Panc1 (cell line): ENCODE data around the gene TOP2A. TPM values are rescaled to one million over a fixed set of nuclear protein-coding genes. Genes with fewer than 3 reads are reported as not detected.
A peak's percentile ranks its signal among the peaks of the same experiment; 100 is the strongest.

Source experiments
- ATAC-seq: fragments of 200-7000 bp; cut with Tn5 transposase; 2 replicates; pipeline ENCODE4 v1.9.1; 2020; ENCODE audit warnings: mild to moderate bottlenecking, moderate library complexity
- BruUV-seq: library from RNA; stranded (reverse); fragments of 400-500 nt; replicated peaks from 2 replicates; lab custom pipeline; 2021; lab: Mats Ljungman, UMichigan
- CTCF ChIA-PET: fragments of 300-600 bp; sonication (Branson Sonifier 250); formaldehyde crosslinking; loops from one replicate; lab custom pipeline; 2022; ENCODE audit warnings: antibody characterized with exemption; lab: Charles Lee
- POLR2A ChIA-PET: fragments of 300-600 bp; sonication (Branson Sonifier 250); formaldehyde crosslinking; loops from one replicate; lab custom pipeline; 2022; ENCODE audit warnings: antibody characterized with exemption; lab: Charles Lee
- DNase-seq: peaks from one replicate; pipeline ENCODE4 v3.0.0-alpha.2; 2010; ENCODE audit warnings: low read depth, low spot score
- H3K27ac ChIP-seq: 2 replicates; pipeline ENCODE4 v1.5.1; 2011; ENCODE audit warnings: mild to moderate bottlenecking, low read length, inconsistent platforms
- H3K27me3 ChIP-seq: fragments of 200-500 bp; sonication (Bioruptor generic); 2 replicates; pipeline ENCODE4 v1.6.0; 2014; ENCODE audit warnings: low read length, inconsistent platforms; ENCODE audit not compliant: control insufficient read depth, insufficient read depth
- H3K36me3 ChIP-seq: fragments of 200-500 bp; sonication (Bioruptor generic); 2 replicates; pipeline ENCODE4 v1.5.1; 2014; ENCODE audit warnings: inconsistent platforms, mild to moderate bottlenecking, low read length, moderate library complexity; ENCODE audit not compliant: control insufficient read depth, insufficient read depth
- H3K4me1 ChIP-seq: 2 replicates; pipeline ENCODE4 v1.5.1; 2011; ENCODE audit warnings: inconsistent platforms, mild to moderate bottlenecking, low read length, moderate library complexity; ENCODE audit not compliant: control insufficient read depth, insufficient read depth
- H3K4me3 ChIP-seq, 2 experiments: 2 replicates each; pipeline ENCODE4 v1.5.1; 2011 to 2012; ENCODE audit warnings: low read depth in 2 of 2, low read length in 2 of 2, mild to moderate bottlenecking in 2 of 2, inconsistent platforms in 1 of 2, moderate library complexity in 1 of 2
- H3K9me3 ChIP-seq: fragments of 200-500 bp; sonication (Bioruptor generic); 2 replicates; pipeline ENCODE4 v1.5.1; 2014; ENCODE audit warnings: low read depth, mild to moderate bottlenecking, inconsistent platforms, low read length, moderate library complexity; ENCODE audit not compliant: control insufficient read depth, insufficient read depth
- POLR2AphosphoS5 ChIP-seq: IDR thresholded peaks from 2 replicates; pipeline ENCODE4 v1.6.1; 2012; ENCODE audit warnings: mild to moderate bottlenecking, low read depth, low read length, moderate library complexity
- SIN3A ChIP-seq: IDR thresholded peaks from 2 replicates; pipeline ENCODE4 v1.6.1; 2012; ENCODE audit warnings: low read depth, mild to moderate bottlenecking, low read length, moderate library complexity, borderline replicate concordance; ENCODE audit not compliant: insufficient read depth
- TCF7L2 ChIP-seq: IDR thresholded peaks from 2 replicates; pipeline ENCODE4 v1.6.1; 2011; ENCODE audit warnings: mild to moderate bottlenecking, low read depth, low read length, inconsistent platforms
- in situ Hi-C: cut with HindIII; loops from 2 replicates; pipeline ENCODE4 v1.10.0; 2016; ENCODE audit warnings: low sequenced_read_pairs, low pct_unique_long_range_greater_than_20kb
- intact Hi-C: fragments of 100-400 bp; cut with micrococcal nuclease; formaldehyde crosslinking; loops from one replicate; pipeline ENCODE4 v1.10.0; 2022; ENCODE audit not compliant: unreplicated experiment
- total RNA-seq: library from RNA; stranded (reverse); gene quantifications from one replicate; pipeline ENCODE4 v1.2.1, GENCODE V29; 2021; ENCODE audit not compliant: unreplicated experiment
- TF ChIP-seq, protein P1 (sequence below), 2 experiments: IDR thresholded peaks; 2 replicates each; pipeline ENCODE4 v1.6.1; 2011 to 2012; ENCODE audit warnings: low read depth in 2 of 2, control low read depth in 1 of 2, low read length in 1 of 2, mild to moderate bottlenecking in 1 of 2, moderate library complexity in 1 of 2; ENCODE audit not compliant: insufficient read depth in 1 of 2
- TF ChIP-seq, protein P2 (sequence below): fragments of 450-650 bp; IDR thresholded peaks from 2 replicates; pipeline ENCODE4 v1.5.1; 2017; ENCODE audit warnings: mild to moderate bottlenecking

Gene TOP2A
- total RNA-seq, 1 experiment from 2014 or later: 230 TPM

DNA sequence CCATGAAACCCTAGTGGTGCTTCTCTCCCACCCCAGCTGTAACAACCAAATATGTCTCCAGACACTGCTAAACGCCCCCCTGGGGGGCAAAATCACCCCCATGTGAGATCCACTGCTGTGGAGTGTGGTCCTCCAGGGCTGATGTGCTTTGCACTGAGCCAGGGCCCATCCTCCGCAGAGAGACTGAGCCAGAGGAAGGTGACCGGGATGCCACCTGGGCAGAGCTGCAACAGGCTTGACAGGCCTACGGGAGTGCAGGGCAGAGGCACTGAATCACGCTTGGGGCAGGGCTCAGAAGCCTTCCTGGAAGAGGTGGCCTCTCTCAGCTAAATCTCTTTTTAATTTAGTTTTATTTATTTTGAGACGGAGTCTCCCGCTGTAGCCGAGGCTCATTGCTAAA is 57.6 kb downstream of the TOP2A start:
- TF ChIP-seq POLR2AphosphoS5: no peak
- TF ChIP-seq TCF7L2: no peak
- TF ChIP-seq, protein P1, sequence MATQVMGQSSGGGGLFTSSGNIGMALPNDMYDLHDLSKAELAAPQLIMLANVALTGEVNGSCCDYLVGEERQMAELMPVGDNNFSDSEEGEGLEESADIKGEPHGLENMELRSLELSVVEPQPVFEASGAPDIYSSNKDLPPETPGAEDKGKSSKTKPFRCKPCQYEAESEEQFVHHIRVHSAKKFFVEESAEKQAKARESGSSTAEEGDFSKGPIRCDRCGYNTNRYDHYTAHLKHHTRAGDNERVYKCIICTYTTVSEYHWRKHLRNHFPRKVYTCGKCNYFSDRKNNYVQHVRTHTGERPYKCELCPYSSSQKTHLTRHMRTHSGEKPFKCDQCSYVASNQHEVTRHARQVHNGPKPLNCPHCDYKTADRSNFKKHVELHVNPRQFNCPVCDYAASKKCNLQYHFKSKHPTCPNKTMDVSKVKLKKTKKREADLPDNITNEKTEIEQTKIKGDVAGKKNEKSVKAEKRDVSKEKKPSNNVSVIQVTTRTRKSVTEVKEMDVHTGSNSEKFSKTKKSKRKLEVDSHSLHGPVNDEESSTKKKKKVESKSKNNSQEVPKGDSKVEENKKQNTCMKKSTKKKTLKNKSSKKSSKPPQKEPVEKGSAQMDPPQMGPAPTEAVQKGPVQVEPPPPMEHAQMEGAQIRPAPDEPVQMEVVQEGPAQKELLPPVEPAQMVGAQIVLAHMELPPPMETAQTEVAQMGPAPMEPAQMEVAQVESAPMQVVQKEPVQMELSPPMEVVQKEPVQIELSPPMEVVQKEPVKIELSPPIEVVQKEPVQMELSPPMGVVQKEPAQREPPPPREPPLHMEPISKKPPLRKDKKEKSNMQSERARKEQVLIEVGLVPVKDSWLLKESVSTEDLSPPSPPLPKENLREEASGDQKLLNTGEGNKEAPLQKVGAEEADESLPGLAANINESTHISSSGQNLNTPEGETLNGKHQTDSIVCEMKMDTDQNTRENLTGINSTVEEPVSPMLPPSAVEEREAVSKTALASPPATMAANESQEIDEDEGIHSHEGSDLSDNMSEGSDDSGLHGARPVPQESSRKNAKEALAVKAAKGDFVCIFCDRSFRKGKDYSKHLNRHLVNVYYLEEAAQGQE (IDR thresholded peaks at IDR 0.05; ENCODE audit: insufficient read depth in 1 of 2, low read depth in 2 of 2, low read length in 1 of 2): no peak
- TF ChIP-seq, protein P2, sequence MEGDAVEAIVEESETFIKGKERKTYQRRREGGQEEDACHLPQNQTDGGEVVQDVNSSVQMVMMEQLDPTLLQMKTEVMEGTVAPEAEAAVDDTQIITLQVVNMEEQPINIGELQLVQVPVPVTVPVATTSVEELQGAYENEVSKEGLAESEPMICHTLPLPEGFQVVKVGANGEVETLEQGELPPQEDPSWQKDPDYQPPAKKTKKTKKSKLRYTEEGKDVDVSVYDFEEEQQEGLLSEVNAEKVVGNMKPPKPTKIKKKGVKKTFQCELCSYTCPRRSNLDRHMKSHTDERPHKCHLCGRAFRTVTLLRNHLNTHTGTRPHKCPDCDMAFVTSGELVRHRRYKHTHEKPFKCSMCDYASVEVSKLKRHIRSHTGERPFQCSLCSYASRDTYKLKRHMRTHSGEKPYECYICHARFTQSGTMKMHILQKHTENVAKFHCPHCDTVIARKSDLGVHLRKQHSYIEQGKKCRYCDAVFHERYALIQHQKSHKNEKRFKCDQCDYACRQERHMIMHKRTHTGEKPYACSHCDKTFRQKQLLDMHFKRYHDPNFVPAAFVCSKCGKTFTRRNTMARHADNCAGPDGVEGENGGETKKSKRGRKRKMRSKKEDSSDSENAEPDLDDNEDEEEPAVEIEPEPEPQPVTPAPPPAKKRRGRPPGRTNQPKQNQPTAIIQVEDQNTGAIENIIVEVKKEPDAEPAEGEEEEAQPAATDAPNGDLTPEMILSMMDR: no peak
- TF ChIP-seq SIN3A: no peak
- in situ Hi-C loops (no loop called here), intact Hi-C loops (no loop called here)
- no TSS peak for BruUV-seq
- ChIA-PET CTCF (no interaction called here), POLR2A (no interaction called here)
- no peaks in the 10 kb centered on the region for H3K36me3 ChIP-seq
- no peak overlapping the region for H3K4me3 ChIP-seq
- DNase-seq (no peak), ATAC-seq (no peak)
- peaks cover 15% of the 10 kb centered on the region; the same call in 1 of the 2 replicates for H3K4me1 ChIP-seq
- H3K27me3 ChIP-seq: no peaks in the 10 kb centered on the region
- no peaks in the 10 kb centered on the region for H3K9me3 ChIP-seq
- H3K27ac ChIP-seq: no peak overlapping the region

DNA sequence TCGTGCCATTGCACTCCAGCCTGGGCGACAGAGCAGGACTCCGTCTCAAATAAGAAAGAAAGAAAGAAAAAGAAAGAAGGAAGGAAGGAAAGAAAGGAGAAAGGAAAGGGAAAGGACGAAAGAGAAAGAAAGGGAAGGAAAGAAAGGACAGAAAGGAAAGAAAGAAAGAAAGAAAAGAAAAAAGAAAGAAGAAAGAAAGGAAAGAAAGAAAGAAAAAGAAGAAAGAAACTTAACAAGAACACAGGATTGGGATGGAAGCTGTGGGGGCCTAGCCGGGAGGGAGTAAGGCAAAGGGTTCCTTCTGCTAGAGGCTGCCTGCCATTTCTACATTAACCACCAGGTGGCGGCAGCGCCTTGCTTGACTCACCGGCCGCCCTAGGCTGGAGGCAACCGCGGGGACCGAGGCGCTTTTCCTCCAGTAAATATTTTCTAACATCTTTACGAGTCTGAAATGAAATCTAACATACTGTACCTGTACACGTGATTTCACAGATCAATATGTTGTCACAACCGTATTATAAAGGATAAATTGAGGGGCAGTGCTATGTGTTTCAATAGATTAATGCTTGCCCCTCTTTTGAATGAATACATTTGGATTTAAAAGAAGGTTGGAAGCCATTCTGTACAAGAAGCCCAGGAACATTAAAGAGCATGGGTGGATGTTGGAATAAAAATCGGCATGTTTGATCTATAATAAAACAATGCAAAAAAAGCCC is 59.2 kb downstream of the TOP2A start:
- peak; percentile 76 for ATAC-seq
- POLR2A ChIA-PET: interaction anchor here (0.6 kb wide), 1 partner anchor 54 kb away, joined by 3 read pairs; no protein-coding TSS in a partner anchor
- peak; percentile 46 for DNase-seq
- H3K4me1 ChIP-seq: peaks cover 25% of the 10 kb centered on the region
- H3K36me3 ChIP-seq: no peaks in the 10 kb centered on the region
- H3K27ac ChIP-seq: no peak overlapping the region
- intact Hi-C loops (loop anchor here (5.0 kb wide), 1 partner anchor 174 kb away; no protein-coding TSS in a partner anchor), in situ Hi-C loops (no loop called here)
- no TSS peak for BruUV-seq
- no peaks in the 10 kb centered on the region for H3K27me3 ChIP-seq
- CTCF ChIA-PET: interaction anchor here (0.5 to 2.0 kb wide), 7 partner anchors 13 to 201 kb away, joined by 3 to 11 read pairs (median 4); no protein-coding TSS in a partner anchor
- H3K9me3 ChIP-seq: no peaks in the 10 kb centered on the region
- TF ChIP-seq, protein P1 (IDR thresholded peaks at IDR 0.05; ENCODE audit: insufficient read depth in 1 of 2, low read depth in 2 of 2, low read length in 1 of 2): no peak
- TF ChIP-seq TCF7L2: no peak
- TF ChIP-seq SIN3A: no peak
- 0 out of 2 replicates have a peak, but pooled peaks have one; percentile 55 for TF ChIP-seq POLR2AphosphoS5
- TF ChIP-seq, protein P2: peak; percentile 98
- peak overlapping the region in 1 of 2 experiments; percentile 21; a peak in 1 of 4 replicates for H3K4me3 ChIP-seq
